MM.1S (cell line): Measurements from ENCODE around the gene BRD4.

ENCODE experiments used
- DNase-seq: peaks from one replicate; pipeline ENCODE4 v3.0.0-alpha.2; 2015
- H2AFZ ChIP-seq: fragments of 300-600 bp; sonication (generic); 2 replicates; pipeline ENCODE4 v1.6.0; 2016; ENCODE audit warnings: antibody characterized with exemption, low read length
- H3F3A ChIP-seq: fragments of 300-600 bp; sonication (generic); 2 replicates; pipeline ENCODE4 v1.6.1; 2016; ENCODE audit warnings: mild to moderate bottlenecking, antibody characterized with exemption, low read length, moderate library complexity, mixed read lengths; ENCODE audit not compliant: insufficient read depth
- H3K27ac ChIP-seq: fragments of 300-600 bp; sonication (generic); 2 replicates; pipeline ENCODE4 v1.5.1; 2016; ENCODE audit warnings: mild to moderate bottlenecking, low read length
- H3K27me3 ChIP-seq: fragments of 300-600 bp; sonication (generic); replicated peaks from 2 replicates; pipeline ENCODE4 v1.6.0; 2016; ENCODE audit warnings: low read length; ENCODE audit not compliant: insufficient read depth
- H3K36me3 ChIP-seq: fragments of 300-600 bp; sonication (generic); replicated peaks from 2 replicates; pipeline ENCODE4 v1.6.1; 2016; ENCODE audit warnings: mild to moderate bottlenecking, low read length, mixed read lengths; ENCODE audit not compliant: insufficient read depth
- H3K4me1 ChIP-seq: fragments of 300-600 bp; sonication (generic); 2 replicates; pipeline ENCODE4 v1.6.1; 2016; ENCODE audit warnings: low read length, mixed read lengths
- H3K4me2 ChIP-seq: fragments of 300-600 bp; sonication (generic); 2 replicates; pipeline ENCODE4 v1.6.0; 2016; ENCODE audit warnings: low read depth, low read length
- H3K4me3 ChIP-seq: fragments of 300-600 bp; sonication (generic); 2 replicates; pipeline ENCODE4 v1.5.1; 2016; ENCODE audit warnings: low read length, mixed read lengths
- H3K79me2 ChIP-seq: fragments of 300-600 bp; sonication (generic); 2 replicates; pipeline ENCODE4 v1.6.1; 2016; ENCODE audit warnings: mixed run types, low read length, mixed read lengths
- H3K9ac ChIP-seq: fragments of 300-600 bp; sonication (generic); 2 replicates; pipeline ENCODE4 v1.6.1; 2016; ENCODE audit warnings: low read length, mixed read lengths
- H3K9me2 ChIP-seq: fragments of 300-600 bp; sonication (generic); replicated peaks from 2 replicates; pipeline ENCODE4 v1.6.1; 2016; ENCODE audit warnings: mild to moderate bottlenecking, low read length, mixed read lengths; ENCODE audit not compliant: insufficient read depth
- H3K9me3 ChIP-seq: fragments of 300-600 bp; sonication (generic); replicated peaks from 2 replicates; pipeline ENCODE4 v1.6.1; 2016; ENCODE audit warnings: mild to moderate bottlenecking, low read length, mixed read lengths; ENCODE audit not compliant: insufficient read depth
- H4K20me1 ChIP-seq: fragments of 300-600 bp; sonication (generic); 2 replicates; pipeline ENCODE4 v1.6.1; 2016; ENCODE audit warnings: mild to moderate bottlenecking, low read length, moderate library complexity, mixed read lengths; ENCODE audit not compliant: insufficient read depth
- EZH2 ChIP-seq: fragments of 300-600 bp; sonication (generic); optimal IDR thresholded peaks from 2 replicates; pipeline ENCODE3; 2017; ENCODE audit warnings: low read depth, mild to moderate bottlenecking, antibody characterized with exemption, low read length, mixed read lengths
- EZH2phosphoT487 ChIP-seq: fragments of 300-600 bp; sonication (generic); IDR thresholded peaks from 2 replicates; pipeline ENCODE4 v1.6.1; 2018; ENCODE audit warnings: antibody characterized with exemption, low read length
- TF ChIP-seq, protein P1 (sequence below): fragments of 300-600 bp; sonication (generic); IDR thresholded peaks from 2 replicates; pipeline ENCODE4 v1.5.1; 2016; ENCODE audit warnings: antibody characterized with exemption, low read length, mixed read lengths

BRD4 gene

DNA sequence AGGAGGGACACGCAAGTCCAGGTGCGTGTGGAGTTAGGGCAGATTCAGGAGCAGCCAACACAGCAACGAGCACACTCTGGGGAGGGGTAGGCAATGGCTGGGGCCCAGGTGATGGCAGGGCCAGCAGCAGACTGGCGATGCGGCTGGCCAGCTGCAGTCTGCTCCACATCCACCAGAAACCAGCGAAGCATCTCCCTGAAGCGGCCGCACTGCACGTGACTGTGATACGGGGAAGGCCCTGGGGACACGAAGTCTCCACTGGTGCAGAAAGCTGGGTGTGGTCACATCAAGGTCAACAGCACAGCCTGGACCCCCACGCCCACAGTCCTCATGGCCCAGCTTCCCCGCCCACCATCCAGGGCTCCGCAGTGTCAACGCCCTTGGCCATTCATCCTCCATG is 78.8 kb downstream of the BRD4 start:
- H4K20me1 ChIP-seq, result no peaks in the 10 kb centered on the region
- H3K4me3 ChIP-seq, result no peak overlapping the region
- no peaks in the 10 kb centered on the region; the same call in 1 of the 2 replicates for H3K36me3 ChIP-seq
- no peaks in the 10 kb centered on the region for H3K27me3 ChIP-seq
- no peak for DNase-seq
- peaks cover 65% of the 10 kb centered on the region for H3K79me2 ChIP-seq
- no peak overlapping the region for H3K27ac ChIP-seq
- no peak overlapping the region for H2AFZ ChIP-seq
- TF ChIP-seq EZH2phosphoT487 (no peak), EZH2 (no peak)
- TF ChIP-seq, protein P1, sequence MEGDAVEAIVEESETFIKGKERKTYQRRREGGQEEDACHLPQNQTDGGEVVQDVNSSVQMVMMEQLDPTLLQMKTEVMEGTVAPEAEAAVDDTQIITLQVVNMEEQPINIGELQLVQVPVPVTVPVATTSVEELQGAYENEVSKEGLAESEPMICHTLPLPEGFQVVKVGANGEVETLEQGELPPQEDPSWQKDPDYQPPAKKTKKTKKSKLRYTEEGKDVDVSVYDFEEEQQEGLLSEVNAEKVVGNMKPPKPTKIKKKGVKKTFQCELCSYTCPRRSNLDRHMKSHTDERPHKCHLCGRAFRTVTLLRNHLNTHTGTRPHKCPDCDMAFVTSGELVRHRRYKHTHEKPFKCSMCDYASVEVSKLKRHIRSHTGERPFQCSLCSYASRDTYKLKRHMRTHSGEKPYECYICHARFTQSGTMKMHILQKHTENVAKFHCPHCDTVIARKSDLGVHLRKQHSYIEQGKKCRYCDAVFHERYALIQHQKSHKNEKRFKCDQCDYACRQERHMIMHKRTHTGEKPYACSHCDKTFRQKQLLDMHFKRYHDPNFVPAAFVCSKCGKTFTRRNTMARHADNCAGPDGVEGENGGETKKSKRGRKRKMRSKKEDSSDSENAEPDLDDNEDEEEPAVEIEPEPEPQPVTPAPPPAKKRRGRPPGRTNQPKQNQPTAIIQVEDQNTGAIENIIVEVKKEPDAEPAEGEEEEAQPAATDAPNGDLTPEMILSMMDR, result no peak
- no peak overlapping the region for H3K9ac ChIP-seq
- H3K4me2 ChIP-seq, result no peak overlapping the region
- H3K4me1 ChIP-seq, result no peaks in the 10 kb centered on the region
- H3F3A ChIP-seq, result no peaks in the 10 kb centered on the region
- no peaks in the 10 kb centered on the region for H3K9me3 ChIP-seq
- H3K9me2 ChIP-seq, result no peaks in the 10 kb centered on the region

DNA sequence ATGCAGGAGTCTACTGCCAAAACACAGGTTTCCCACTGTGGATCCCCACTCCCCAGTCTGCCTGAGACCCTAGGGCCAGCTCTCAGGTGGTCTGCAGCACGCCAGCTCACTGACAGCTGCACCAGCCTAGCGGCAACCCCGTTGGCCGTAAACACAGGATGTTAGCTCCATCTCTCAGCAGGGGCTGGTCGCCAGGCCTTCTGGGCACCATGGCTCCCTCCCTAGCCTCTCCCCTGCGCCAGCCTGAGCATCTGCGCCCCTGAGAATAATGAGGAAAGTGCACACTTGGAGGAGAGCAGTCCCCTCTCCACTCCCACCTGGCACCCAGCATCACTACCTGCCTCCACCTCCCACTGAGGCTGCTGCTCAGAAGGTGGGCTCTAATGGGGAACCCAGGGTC is 79.3 kb downstream of the BRD4 start:
- Histone ChIP-seq H3K4me3 (no peak overlapping the region), H3K36me3 (no peaks in the 10 kb centered on the region; the same call in 1 of the 2 replicates), H3K9me3 (no peaks in the 10 kb centered on the region), H4K20me1 (no peaks in the 10 kb centered on the region), H3K4me2 (no peak overlapping the region), H3K9ac (no peak overlapping the region), H3F3A (no peaks in the 10 kb centered on the region), H3K79me2 (peaks cover 62% of the 10 kb centered on the region), H3K27ac (no peak overlapping the region), H3K4me1 (no peaks in the 10 kb centered on the region), H3K27me3 (no peaks in the 10 kb centered on the region), H2AFZ (no peak overlapping the region), H3K9me2 (no peaks in the 10 kb centered on the region)
- DNase-seq, result no peak
- TF ChIP-seq, protein P1, result no peak
- TF ChIP-seq EZH2phosphoT487 (no peak), EZH2 (no peak)

DNA sequence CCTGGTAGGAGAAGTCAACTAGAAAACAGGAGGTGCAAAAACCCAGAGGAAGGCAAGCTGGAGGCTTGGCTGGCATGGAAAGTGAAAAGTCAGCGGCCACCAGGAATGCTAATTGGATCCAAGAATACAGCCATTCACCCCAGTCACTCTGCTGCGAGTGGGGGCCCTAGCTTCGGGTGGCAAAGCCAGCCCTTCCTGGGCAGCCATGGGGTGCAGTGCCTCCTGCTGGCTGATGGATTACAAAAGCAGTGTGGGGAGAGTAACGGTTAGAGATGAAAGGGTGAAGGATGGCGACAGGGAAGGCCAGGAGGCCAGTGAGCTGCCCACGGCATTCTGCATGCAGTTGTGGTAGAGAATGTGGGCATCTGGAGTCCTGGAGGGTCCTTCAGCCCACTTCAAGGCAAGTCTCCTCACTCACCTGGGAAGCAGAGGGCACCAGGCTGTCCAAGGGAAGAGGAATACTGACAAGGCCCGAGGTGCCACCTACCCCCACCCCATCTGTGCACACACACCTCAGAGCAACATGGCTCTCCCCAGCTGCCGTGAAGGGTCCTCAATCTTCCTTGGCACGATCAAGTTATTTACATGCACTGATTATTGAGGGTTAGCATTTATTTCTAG is 79.8 kb downstream of the BRD4 start:
- DNase-seq, result no peak
- H3K79me2 ChIP-seq, result peaks cover 57% of the 10 kb centered on the region
- no peaks in the 10 kb centered on the region; the same call in 1 of the 2 replicates for H3K36me3 ChIP-seq
- H3K27ac ChIP-seq, result no peak overlapping the region
- no peak overlapping the region for H3K4me2 ChIP-seq
- no peaks in the 10 kb centered on the region for H3K9me2 ChIP-seq
- H3F3A ChIP-seq, result no peaks in the 10 kb centered on the region
- H3K4me3 ChIP-seq, result no peak overlapping the region
- no peak overlapping the region for H2AFZ ChIP-seq
- H3K4me1 ChIP-seq, result no peaks in the 10 kb centered on the region
- H4K20me1 ChIP-seq, result no peaks in the 10 kb centered on the region
- TF ChIP-seq EZH2, result no peak
- TF ChIP-seq, protein P1, result peak; percentile 17
- TF ChIP-seq EZH2phosphoT487, result no peak
- H3K27me3 ChIP-seq, result no peaks in the 10 kb centered on the region
- H3K9ac ChIP-seq, result no peak overlapping the region
- no peaks in the 10 kb centered on the region for H3K9me3 ChIP-seq
